OCI-LY3 (cell line): ENCODE data around the gene CPNE2.
"Not testable (repeated sequence)": the region's sequence is repeated elsewhere in the genome, so short reads cannot be mapped to it uniquely, and the experiment has no call there.

Experiments used
- EZH2phosphoT487 ChIP-seq: fragments of 200-600 bp; shearing (Covaris generic); IDR thresholded peaks from 2 replicates; pipeline ENCODE4 v1.6.1; 2018; ENCODE audit warnings: antibody characterized with exemption, mixed run types, low read depth
- TF ChIP-seq, protein P1 (sequence below): fragments of 200-600, 300-600 bp; sonication (generic); IDR thresholded peaks from 2 replicates; pipeline ENCODE4 v1.5.1; 2014; ENCODE audit warnings: antibody characterized with exemption, low read length, low read depth

DNA sequence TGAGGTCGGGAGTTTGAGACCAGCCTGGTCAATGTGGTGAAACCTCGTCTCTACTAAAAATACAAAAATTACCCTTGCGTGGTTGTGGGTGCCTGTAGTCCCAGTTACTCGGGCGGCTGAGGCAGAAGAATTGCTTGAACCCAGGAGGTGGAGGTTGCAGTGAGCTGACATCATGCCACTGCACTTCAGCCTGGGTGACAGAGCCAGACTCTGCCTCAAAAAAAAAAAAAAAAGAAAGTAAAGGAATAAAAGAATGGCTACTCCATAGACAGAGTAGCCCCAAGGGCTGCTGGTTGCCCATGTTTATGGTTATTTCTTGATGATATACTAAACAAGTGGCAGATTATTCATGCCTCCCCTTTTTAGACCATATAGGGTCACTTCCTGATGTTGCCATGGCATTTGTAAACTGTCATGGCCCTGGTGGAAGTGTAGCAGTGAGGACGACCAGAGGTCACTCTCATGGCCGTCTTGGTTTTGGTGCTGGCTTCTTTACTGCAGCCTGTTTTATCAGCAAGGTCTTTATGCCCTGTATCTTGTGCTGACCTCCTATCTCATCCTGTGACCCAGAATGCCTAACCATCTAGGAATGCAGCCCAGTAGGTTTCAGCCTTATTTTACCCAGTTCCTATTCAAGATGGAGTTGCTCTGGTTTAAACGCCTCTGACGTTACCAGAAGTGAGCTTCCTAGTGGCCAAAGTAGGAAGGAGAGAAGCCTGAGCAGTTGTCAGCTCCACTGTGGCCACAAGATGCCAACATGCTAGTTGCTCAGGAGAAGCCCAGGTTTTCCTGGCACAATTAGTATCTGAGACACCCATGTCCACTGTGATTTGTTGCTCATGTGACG lies 17.1 kb downstream of the CPNE2 start:
- TF ChIP-seq, protein P1, sequence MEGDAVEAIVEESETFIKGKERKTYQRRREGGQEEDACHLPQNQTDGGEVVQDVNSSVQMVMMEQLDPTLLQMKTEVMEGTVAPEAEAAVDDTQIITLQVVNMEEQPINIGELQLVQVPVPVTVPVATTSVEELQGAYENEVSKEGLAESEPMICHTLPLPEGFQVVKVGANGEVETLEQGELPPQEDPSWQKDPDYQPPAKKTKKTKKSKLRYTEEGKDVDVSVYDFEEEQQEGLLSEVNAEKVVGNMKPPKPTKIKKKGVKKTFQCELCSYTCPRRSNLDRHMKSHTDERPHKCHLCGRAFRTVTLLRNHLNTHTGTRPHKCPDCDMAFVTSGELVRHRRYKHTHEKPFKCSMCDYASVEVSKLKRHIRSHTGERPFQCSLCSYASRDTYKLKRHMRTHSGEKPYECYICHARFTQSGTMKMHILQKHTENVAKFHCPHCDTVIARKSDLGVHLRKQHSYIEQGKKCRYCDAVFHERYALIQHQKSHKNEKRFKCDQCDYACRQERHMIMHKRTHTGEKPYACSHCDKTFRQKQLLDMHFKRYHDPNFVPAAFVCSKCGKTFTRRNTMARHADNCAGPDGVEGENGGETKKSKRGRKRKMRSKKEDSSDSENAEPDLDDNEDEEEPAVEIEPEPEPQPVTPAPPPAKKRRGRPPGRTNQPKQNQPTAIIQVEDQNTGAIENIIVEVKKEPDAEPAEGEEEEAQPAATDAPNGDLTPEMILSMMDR: not testable (repeated sequence)
- not testable (repeated sequence) for TF ChIP-seq EZH2phosphoT487
